ENCODE measurements around the gene BRD4. TPM values are rescaled to one million over a fixed set of nuclear protein-coding genes. Genes with fewer than 3 reads are reported as not detected.

Gene BRD4
- total and polyA plus RNA-seq, 2 of the 13 experiments (the other 11 are each of a cell fraction or from before 2014, with no cell fraction given): 10.5 to 11.4 TPM

DNA sequence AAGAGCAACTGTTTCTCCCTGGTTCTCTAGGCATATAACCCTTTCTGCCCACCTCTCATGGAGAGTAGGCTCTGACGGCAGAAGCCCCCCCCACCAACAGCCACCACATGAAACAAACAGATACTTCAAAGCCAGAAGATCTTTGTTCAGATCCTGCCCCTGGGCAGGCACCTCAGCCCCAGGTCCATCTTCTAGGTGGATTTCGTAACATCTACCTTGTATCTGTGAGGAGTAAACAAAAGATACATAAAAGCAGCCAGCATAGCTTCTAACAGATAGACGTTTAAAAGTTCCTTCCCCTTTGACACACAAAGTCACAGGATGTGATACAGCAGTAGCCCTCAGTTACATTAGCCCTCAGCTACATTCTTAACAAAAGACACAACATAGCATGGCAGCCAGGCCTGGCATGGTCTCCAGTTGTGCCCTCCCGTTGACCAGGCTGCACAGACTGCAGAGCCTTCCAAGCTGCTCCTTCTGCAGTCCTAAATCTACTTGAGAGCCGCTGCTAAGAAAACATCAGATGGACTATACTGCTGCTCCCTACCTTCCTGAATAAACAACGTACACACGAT, 35.4 kb downstream of the BRD4 start (continued):
- 0 out of 2 replicates have a peak, but pooled peaks have one; percentile 23 for TF ChIP-seq ATF7-NPFF (CRISPR knock-in tag; IDR thresholded peaks at IDR 0.05; ENCODE audit: low read depth)
- TF ChIP-seq POLR2G (IDR thresholded peaks at IDR 0.05; ENCODE audit: low read depth, low read length): peak; percentile 23; the same call in 1 of the 2 replicates
- no peak for TF ChIP-seq ZNF101 (CRISPR knock-in tag; IDR thresholded peaks at IDR 0.05; ENCODE audit: borderline replicate concordance, low read depth)
- TF ChIP-seq ADNP (CRISPR knock-in tag; IDR thresholded peaks at IDR 0.05): no peak
- TF ChIP-seq ZNF407 (CRISPR knock-in tag; IDR thresholded peaks at IDR 0.05; ENCODE audit: not compliant biosample characterization): no peak
- TF ChIP-seq NCOR1 (IDR thresholded peaks at IDR 0.05; ENCODE audit: borderline replicate concordance, low read length): peak; percentile 80; the same call in 1 of the 2 replicates
- no peak; the same call in 1 of the 2 replicates for TF ChIP-seq SMAD3 (CRISPR knock-in tag; IDR thresholded peaks at IDR 0.05)
- TF ChIP-seq SAFB2 (CRISPR knock-in tag; IDR thresholded peaks at IDR 0.05; ENCODE audit: borderline replicate concordance, low read depth): 0 out of 2 replicates have a peak, but pooled peaks have one; percentile 2
- TF ChIP-seq TCF7 (IDR thresholded peaks at IDR 0.05; ENCODE audit: low read depth): peak; percentile 95
- peak; percentile 81 for TF ChIP-seq ARID5B (CRISPR knock-in tag; IDR thresholded peaks at IDR 0.05)
- TF ChIP-seq ELF3 (CRISPR knock-in tag; IDR thresholded peaks at IDR 0.05): no peak; the same call in 1 of the 2 replicates
- TF ChIP-seq, protein P1, sequence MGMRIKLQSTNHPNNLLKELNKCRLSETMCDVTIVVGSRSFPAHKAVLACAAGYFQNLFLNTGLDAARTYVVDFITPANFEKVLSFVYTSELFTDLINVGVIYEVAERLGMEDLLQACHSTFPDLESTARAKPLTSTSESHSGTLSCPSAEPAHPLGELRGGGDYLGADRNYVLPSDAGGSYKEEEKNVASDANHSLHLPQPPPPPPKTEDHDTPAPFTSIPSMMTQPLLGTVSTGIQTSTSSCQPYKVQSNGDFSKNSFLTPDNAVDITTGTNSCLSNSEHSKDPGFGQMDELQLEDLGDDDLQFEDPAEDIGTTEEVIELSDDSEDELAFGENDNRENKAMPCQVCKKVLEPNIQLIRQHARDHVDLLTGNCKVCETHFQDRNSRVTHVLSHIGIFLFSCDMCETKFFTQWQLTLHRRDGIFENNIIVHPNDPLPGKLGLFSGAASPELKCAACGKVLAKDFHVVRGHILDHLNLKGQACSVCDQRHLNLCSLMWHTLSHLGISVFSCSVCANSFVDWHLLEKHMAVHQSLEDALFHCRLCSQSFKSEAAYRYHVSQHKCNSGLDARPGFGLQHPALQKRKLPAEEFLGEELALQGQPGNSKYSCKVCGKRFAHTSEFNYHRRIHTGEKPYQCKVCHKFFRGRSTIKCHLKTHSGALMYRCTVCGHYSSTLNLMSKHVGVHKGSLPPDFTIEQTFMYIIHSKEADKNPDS (CRISPR knock-in tag; IDR thresholded peaks at IDR 0.05): no peak; the same call in 1 of the 2 replicates
- TF ChIP-seq SOX6 (IDR thresholded peaks at IDR 0.05): no peak
- peak; percentile 81 for TF ChIP-seq SOX6 (CRISPR knock-in tag; IDR thresholded peaks at IDR 0.05)
- 0 out of 2 replicates have a peak, but pooled peaks have one; percentile 50 for TF ChIP-seq ZNF224 (CRISPR knock-in tag; IDR thresholded peaks at IDR 0.05)
- peak; percentile 9; the same call in 1 of the 2 replicates for TF ChIP-seq RXRA (CRISPR knock-in tag; IDR thresholded peaks at IDR 0.05)
